ENCODE results near the gene RIPPLY1.

The RIPPLY1 gene

DNA sequence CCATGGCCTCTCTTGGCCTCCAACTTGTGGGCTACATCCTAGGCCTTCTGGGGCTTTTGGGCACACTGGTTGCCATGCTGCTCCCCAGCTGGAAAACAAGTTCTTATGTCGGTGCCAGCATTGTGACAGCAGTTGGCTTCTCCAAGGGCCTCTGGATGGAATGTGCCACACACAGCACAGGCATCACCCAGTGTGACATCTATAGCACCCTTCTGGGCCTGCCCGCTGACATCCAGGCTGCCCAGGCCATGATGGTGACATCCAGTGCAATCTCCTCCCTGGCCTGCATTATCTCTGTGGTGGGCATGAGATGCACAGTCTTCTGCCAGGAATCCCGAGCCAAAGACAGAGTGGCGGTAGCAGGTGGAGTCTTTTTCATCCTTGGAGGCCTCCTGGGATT, 25.1 kb upstream of the RIPPLY1 start:
- no peak for DNase-seq
- H3K4me1 ChIP-seq = no peaks in the 10 kb centered on the region
- intact Hi-C loops (cut with DNase I; ENCODE audit: low total_unique reads) = no loop called here
- no peaks in the 10 kb centered on the region for H3K27me3 ChIP-seq
- TF ChIP-seq, protein P1, sequence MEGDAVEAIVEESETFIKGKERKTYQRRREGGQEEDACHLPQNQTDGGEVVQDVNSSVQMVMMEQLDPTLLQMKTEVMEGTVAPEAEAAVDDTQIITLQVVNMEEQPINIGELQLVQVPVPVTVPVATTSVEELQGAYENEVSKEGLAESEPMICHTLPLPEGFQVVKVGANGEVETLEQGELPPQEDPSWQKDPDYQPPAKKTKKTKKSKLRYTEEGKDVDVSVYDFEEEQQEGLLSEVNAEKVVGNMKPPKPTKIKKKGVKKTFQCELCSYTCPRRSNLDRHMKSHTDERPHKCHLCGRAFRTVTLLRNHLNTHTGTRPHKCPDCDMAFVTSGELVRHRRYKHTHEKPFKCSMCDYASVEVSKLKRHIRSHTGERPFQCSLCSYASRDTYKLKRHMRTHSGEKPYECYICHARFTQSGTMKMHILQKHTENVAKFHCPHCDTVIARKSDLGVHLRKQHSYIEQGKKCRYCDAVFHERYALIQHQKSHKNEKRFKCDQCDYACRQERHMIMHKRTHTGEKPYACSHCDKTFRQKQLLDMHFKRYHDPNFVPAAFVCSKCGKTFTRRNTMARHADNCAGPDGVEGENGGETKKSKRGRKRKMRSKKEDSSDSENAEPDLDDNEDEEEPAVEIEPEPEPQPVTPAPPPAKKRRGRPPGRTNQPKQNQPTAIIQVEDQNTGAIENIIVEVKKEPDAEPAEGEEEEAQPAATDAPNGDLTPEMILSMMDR (IDR thresholded peaks at IDR 0.05) = no peak
- H3K4me3 ChIP-seq = no peak overlapping the region
- H3K9me3 ChIP-seq = no peaks in the 10 kb centered on the region
- no peak overlapping the region for H3K27ac ChIP-seq
- H3K36me3 ChIP-seq = no peaks in the 10 kb centered on the region

DNA sequence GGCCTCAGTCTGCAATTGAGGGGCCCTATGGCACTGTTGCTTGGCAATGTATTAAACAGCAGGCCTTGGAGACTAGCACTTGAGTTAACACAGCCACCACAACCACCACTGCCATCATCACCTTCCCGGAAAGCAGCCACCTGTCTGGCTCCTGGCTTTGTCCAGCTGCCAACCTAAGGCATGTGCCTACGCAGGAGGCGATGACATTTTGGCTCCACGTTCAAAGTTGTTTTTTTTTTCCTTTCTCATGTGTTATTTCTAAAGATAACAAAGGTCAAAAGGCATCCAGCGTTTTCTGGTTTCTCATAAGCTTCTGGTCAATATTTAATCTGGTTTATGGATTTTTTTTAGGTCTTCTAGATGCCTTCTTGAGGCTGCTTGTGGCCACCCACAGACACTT, 24.6 kb upstream of the RIPPLY1 start:
- Histone ChIP-seq H3K9me3 (no peaks in the 10 kb centered on the region), H3K27me3 (no peaks in the 10 kb centered on the region), H3K36me3 (no peaks in the 10 kb centered on the region), H3K4me3 (no peak overlapping the region), H3K4me1 (no peaks in the 10 kb centered on the region), H3K27ac (no peak overlapping the region)
- TF ChIP-seq, protein P1 (IDR thresholded peaks at IDR 0.05) = no peak
- intact Hi-C loops (cut with DNase I; ENCODE audit: low total_unique reads) = no loop called here
- DNase-seq = no peak

DNA sequence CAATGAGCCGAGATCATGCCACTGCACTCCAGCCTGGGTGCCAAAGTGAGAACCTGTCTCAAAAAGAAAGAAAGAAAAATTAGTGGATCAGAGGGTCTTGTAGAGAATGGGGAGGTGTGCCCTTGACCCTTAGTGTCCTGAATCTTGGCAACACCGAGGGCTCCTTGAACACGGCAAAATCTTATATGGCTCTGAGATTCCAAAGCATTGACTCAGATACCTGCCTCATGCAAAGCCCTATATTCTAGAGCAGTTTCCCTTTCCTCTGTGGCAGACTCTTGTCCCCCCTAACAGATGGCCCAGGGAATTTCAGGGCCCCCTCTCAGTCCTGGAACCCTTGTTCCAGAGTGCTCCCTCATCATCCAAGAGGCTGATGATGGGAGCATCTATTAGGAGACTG, 23.9 kb upstream of the RIPPLY1 start:
- Histone ChIP-seq H3K4me3 (no peak overlapping the region), H3K36me3 (no peaks in the 10 kb centered on the region), H3K27ac (no peak overlapping the region), H3K9me3 (no peaks in the 10 kb centered on the region), H3K4me1 (no peaks in the 10 kb centered on the region), H3K27me3 (no peaks in the 10 kb centered on the region)
- DNase-seq = no peak
- TF ChIP-seq, protein P1 (IDR thresholded peaks at IDR 0.05) = no peak
- intact Hi-C loops (cut with DNase I; ENCODE audit: low total_unique reads) = no loop called here

DNA sequence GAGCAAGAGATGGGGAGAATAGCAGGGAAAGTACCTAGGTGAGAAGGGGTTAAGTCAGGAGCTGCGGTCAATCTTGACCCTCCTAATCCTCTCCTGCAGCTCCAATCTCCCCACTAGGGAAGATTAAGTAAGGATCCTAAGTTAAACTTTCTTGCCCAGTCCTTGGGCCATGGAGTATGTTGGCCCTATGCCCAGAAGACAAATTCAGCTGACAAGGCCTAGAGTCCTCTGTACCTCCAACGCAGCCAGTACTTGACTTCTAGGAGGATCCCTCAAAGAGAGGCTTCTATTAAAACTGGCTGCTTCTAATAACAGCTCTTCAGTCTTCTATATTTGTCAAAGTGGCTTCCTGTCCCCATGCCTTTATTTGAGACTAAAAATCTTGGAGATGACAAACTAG, 18.5 kb upstream of the RIPPLY1 start:
- no peak overlapping the region for H3K4me3 ChIP-seq
- TF ChIP-seq, protein P1 (IDR thresholded peaks at IDR 0.05) = no peak
- H3K4me1 ChIP-seq = no peaks in the 10 kb centered on the region
- no peaks in the 10 kb centered on the region for H3K36me3 ChIP-seq
- H3K9me3 ChIP-seq = no peaks in the 10 kb centered on the region
- no peaks in the 10 kb centered on the region for H3K27me3 ChIP-seq
- DNase-seq = no peak
- intact Hi-C loops (cut with DNase I; ENCODE audit: low total_unique reads) = no loop called here
- no peak overlapping the region for H3K27ac ChIP-seq

DNA sequence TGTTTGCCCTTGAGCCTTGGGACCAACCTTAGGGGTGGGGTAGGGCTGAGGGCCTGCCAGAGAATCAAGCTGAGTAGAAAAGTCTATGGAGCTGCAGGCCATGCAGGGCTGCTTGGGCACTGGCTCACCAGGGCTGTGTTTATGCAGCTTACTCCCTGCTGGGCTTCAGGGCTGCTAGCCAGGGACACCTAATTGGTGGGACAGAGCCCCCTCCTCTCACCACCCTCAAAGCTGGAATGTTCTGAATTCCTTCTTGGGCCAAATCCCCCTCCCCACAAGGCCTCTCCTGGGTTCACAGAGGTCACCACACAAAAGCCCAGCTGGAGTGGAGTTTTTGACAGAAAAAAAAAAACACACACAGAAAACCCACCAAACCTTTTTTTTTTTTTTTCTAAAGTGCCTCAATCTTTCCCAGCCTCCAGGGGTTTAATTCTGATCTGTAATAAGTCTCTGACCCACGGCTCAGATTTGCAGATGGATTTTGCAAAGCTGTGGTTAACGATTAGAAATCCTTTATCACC, 16.9 kb upstream of the RIPPLY1 start, which contains the start of gene CLDN2:
CLDN2 (plus strand) TSS at position 471 of the 521 bp plus-strand sequence. CDS start 7,827 bp downstream, outside the sequence.
- no peaks in the 10 kb centered on the region for H3K4me1 ChIP-seq
- no peak within 1 kb of the TSS for H3K27ac ChIP-seq
- no peaks in the 10 kb centered on the region for H3K27me3 ChIP-seq
- intact Hi-C loops (cut with DNase I; ENCODE audit: low total_unique reads) = no loop called here
- H3K4me3 ChIP-seq = no peak within 1 kb of the TSS
- DNase-seq = no peak
- H3K9me3 ChIP-seq = no peaks in the 10 kb centered on the region
- H3K36me3 ChIP-seq = no peaks in the 10 kb centered on the region
- TF ChIP-seq, protein P1 (IDR thresholded peaks at IDR 0.05) = no peak
